ENCODE results near the gene ZAP70. TPM values are rescaled to one million over a fixed set of nuclear protein-coding genes. Genes with fewer than 3 reads are reported as not detected.
A peak's percentile ranks its signal among the peaks of the same experiment; 100 is the strongest.

ZAP70 gene
- total RNA-seq, 3 donors from 2014 or later = 3.5 to 7.5 (median 5.4) TPM

DNA sequence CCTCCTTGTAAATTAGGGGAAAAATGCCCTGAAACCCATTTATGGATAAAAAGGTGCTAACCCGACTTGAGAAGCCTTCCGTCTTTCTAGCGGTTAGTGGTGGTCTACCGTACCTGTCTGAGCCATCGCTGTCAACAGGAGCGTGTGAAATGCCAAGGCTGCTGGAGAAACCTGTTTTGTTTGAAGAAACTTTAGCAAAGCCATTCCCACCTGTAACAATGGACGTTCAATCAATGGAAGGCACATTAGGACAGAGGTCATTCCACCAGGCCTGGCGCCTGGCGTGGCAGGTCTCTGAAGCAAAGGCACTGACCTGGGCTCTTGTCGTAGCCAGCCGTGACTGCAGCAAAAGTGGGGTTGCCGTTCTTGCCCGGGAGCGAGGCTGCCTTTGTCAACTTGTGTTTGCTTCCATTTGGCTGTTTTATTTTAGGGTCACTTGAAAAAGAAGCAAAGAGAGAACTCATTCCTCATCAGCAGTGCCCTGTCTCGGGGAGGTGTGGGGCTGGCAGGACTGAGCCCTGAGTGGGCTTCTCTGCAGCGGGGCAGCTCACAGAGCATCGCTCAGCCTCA is 47.2 kb downstream of the ZAP70 start:
- no peak for DNase-seq
- ATAC-seq = no peak
- H3K4me3 ChIP-seq = no peak overlapping the region
- intact Hi-C loops (cut with DNase I, micrococcal nuclease) = no loop called here
- H3K4me1 ChIP-seq (ENCODE audit: low read depth) = no peaks in the 10 kb centered on the region
- peaks cover 3% of the 10 kb centered on the region for H3K36me3 ChIP-seq (ENCODE audit: low read depth)
- H3K9me3 ChIP-seq = no peaks in the 10 kb centered on the region
- TF ChIP-seq, protein P1, sequence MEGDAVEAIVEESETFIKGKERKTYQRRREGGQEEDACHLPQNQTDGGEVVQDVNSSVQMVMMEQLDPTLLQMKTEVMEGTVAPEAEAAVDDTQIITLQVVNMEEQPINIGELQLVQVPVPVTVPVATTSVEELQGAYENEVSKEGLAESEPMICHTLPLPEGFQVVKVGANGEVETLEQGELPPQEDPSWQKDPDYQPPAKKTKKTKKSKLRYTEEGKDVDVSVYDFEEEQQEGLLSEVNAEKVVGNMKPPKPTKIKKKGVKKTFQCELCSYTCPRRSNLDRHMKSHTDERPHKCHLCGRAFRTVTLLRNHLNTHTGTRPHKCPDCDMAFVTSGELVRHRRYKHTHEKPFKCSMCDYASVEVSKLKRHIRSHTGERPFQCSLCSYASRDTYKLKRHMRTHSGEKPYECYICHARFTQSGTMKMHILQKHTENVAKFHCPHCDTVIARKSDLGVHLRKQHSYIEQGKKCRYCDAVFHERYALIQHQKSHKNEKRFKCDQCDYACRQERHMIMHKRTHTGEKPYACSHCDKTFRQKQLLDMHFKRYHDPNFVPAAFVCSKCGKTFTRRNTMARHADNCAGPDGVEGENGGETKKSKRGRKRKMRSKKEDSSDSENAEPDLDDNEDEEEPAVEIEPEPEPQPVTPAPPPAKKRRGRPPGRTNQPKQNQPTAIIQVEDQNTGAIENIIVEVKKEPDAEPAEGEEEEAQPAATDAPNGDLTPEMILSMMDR (IDR thresholded peaks at IDR 0.05) = no peak

DNA sequence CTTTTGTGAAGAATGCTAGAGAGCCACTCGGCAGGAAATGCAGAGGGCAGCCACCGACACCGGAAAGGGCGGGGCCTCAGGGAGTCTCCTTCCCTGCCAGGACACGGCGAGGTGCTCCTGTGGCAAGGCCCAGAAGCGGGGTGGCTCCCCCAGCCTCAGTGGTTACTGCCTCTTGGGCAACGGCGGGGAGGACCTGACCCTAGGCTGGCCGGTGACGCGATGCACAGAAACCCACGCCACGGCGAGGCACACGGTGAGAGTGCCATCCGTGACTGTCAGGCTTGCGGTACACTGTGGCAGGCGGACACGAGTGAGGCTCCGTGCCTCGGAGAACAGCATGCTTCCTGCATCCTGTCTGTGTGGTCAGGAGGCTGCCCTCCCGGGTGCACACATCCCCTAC is 47.8 kb downstream of the ZAP70 start:
- DNase-seq (peak in 1 of 3 donors; percentile 65), ATAC-seq (peak; percentile 46)
- no peak overlapping the region for H3K4me3 ChIP-seq
- H3K4me1 ChIP-seq (ENCODE audit: low read depth) = no peaks in the 10 kb centered on the region
- peaks cover 3% of the 10 kb centered on the region for H3K36me3 ChIP-seq (ENCODE audit: low read depth)
- intact Hi-C loops (cut with DNase I, micrococcal nuclease) = no loop called here
- TF ChIP-seq, protein P1 (IDR thresholded peaks at IDR 0.05) = no peak
- no peaks in the 10 kb centered on the region for H3K9me3 ChIP-seq

DNA sequence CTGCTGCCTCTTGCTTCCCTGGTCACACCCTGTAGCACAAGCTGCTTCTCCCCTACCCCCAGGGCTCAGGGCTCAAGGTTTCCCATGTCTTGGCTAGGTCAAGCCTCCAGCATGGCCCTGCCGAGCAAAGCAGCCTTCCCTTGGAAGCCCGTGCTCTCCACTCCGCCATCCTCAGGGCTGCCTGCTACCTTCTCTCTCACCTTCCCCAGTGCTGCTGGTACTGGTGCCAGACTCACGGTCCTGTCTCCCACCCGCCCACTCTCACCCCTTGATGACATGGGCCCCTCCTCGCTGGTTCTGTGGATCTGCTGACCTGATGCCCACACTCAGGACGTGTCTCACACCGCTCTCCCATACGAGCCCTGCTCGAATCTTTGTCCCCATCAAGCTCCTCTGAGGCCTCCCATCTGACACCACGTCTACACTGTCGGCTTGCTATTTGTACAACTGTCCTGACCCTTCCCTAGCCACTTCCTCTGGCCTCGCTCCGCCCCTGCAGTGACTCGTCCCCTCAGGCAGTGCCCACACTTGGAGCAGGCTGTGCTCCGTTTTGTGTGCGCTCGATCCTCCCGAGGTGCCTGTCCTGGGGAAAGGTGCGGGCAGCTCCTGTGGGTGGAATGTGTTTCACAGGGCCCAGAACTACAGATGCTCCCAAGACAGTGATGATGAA is 49.9 kb downstream of the ZAP70 start:
- DNase-seq = no peak
- Histone ChIP-seq H3K4me1 (ENCODE audit: low read depth) (no peaks in the 10 kb centered on the region), H3K4me3 (no peak overlapping the region), H3K36me3 (ENCODE audit: low read depth) (peaks cover 3% of the 10 kb centered on the region), H3K9me3 (no peaks in the 10 kb centered on the region)
- TF ChIP-seq, protein P1 (IDR thresholded peaks at IDR 0.05) = no peak
- no peak for ATAC-seq
- intact Hi-C loops (cut with DNase I, micrococcal nuclease) = no loop called here

DNA sequence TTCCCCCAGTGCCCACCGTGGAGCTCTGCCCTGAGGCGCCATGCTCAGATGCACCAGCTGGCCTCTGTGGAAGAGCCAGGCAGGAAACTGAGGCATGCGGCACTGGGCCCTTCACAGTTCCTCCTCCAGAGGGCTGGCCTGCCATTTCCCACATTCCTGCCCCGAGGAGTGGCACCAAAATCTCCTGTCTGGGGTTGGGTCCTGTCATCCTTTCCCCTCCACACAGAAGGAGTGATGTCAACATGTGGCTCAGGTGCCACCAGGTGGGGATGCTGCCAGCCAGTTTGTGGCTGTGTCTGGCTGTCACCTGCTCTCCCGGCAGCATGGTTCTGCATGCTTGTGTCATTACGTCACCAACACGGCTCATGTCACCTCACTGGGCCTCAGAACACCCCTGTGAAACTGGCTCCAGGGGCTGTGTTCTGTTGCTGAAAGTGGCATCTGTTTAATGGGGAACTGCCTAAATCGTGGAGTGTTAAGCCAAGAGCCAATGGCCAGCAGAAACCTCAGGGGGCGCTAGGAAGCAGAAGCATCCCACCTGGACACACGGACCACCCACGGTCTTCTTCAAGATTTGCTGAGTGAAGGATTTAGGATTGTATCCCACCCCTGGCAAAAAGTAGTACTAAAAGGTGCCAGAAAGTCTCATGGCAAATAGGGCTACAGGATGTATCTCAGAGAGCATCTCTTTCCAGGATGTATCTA is 51.3 kb downstream of the ZAP70 start:
- intact Hi-C loops (cut with DNase I, micrococcal nuclease) = no loop called here
- no peak for ATAC-seq
- Histone ChIP-seq H3K4me3 (no peak overlapping the region), H3K4me1 (ENCODE audit: low read depth) (no peaks in the 10 kb centered on the region), H3K9me3 (no peaks in the 10 kb centered on the region), H3K36me3 (ENCODE audit: low read depth) (peaks cover 3% of the 10 kb centered on the region)
- peak in 1 of 3 donors; percentile 37 for DNase-seq
- TF ChIP-seq, protein P1 (IDR thresholded peaks at IDR 0.05) = no peak

DNA sequence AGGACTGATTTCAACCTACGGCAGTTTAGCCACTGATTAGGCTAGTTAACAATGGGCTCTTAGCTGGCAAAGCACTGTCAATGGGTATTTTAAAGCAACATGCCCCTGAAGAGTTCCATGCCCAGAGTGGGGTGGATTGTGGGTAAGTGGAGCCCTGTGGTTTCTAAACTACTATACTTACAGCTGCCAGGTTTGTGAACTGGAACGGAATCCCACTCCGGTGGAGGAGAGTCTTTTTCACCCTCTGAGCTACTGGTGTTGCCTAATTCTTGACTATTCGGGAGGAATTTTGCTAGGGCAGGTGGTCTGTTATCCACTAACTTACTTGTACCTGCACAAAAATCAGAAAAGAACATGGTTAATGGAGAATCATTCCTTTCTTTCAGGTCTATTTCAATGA is 52.6 kb downstream of the ZAP70 start:
- TF ChIP-seq, protein P1 (IDR thresholded peaks at IDR 0.05) = no peak
- no peak overlapping the region for H3K4me3 ChIP-seq
- no peaks in the 10 kb centered on the region for H3K4me1 ChIP-seq (ENCODE audit: low read depth)
- peaks cover 3% of the 10 kb centered on the region for H3K36me3 ChIP-seq (ENCODE audit: low read depth)
- intact Hi-C loops (cut with DNase I, micrococcal nuclease) = no loop called here
- DNase-seq = no peak
- ATAC-seq = no peak
- H3K9me3 ChIP-seq = no peaks in the 10 kb centered on the region
